HL-60 (cell line): Measurements from ENCODE around the gene MAN2A1.

ENCODE experiments used
- POLR2AphosphoS5 ChIP-seq: IDR thresholded peaks from 2 replicates; pipeline ENCODE4 v1.6.1; 2012; ENCODE audit warnings: low read depth
- TF ChIP-seq, protein P1 (sequence below): IDR thresholded peaks from one replicate; pipeline ENCODE4 v1.5.1; 2011; ENCODE audit warnings: low read length, control low read depth, inconsistent platforms; ENCODE audit not compliant: insufficient read depth

DNA sequence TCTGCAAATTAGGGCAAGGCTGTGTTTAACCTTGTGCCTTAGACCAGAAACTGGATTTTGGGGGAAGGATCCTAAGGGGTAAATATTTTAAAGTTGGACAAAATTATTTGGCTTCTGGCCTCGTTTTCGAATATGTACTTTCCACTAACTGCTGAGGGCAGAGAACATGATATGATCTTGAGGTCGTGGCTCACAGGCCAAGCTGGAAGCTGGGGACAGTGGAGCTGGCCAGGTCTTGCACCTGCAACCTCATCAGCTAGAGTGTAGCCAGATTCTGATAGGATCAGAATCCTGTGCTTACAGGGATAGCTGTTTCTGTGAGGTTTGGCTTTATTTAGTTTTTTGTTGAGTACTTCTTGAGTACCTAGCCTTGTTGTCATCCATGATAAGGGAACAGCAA, 24.9 kb downstream of the MAN2A1 start:
- TF ChIP-seq, protein P1, sequence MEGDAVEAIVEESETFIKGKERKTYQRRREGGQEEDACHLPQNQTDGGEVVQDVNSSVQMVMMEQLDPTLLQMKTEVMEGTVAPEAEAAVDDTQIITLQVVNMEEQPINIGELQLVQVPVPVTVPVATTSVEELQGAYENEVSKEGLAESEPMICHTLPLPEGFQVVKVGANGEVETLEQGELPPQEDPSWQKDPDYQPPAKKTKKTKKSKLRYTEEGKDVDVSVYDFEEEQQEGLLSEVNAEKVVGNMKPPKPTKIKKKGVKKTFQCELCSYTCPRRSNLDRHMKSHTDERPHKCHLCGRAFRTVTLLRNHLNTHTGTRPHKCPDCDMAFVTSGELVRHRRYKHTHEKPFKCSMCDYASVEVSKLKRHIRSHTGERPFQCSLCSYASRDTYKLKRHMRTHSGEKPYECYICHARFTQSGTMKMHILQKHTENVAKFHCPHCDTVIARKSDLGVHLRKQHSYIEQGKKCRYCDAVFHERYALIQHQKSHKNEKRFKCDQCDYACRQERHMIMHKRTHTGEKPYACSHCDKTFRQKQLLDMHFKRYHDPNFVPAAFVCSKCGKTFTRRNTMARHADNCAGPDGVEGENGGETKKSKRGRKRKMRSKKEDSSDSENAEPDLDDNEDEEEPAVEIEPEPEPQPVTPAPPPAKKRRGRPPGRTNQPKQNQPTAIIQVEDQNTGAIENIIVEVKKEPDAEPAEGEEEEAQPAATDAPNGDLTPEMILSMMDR: no peak
- no peak for TF ChIP-seq POLR2AphosphoS5
